K562 (cell line): ENCODE data around the gene SPPL3. TPM values are rescaled to one million over a fixed set of nuclear protein-coding genes. Genes with fewer than 3 reads are reported as not detected.

Experiments used
- ATAC-seq: fragments of 200-7000 bp; cut with Tn5 transposase; 3 replicates; pipeline ENCODE4 v1.9.1; 2020; ENCODE audit warnings: moderate library complexity
- BruUV-seq: library from RNA; stranded (reverse); fragments of 400-500 nt; replicated peaks from 2 replicates; lab custom pipeline; 2021; lab: Mats Ljungman, UMichigan
- CTCF ChIA-PET: fragments of 300-600 bp; formaldehyde crosslinking; extraction: SDS; loops from one replicate; lab custom pipeline; 2021; ENCODE audit warnings: low intra/inter-chr PET ratio; lab: Yijun Ruan, JAX
- POLR2A ChIA-PET: fragments of 300-600, 350-650 bp; sonication (Branson Sonifier 250); formaldehyde crosslinking; extraction: SDS; loops from one replicate; lab custom pipeline; 2021; ENCODE audit warnings: antibody characterized with exemption, inconsistent platforms; lab: Yijun Ruan, JAX
- DNase-seq, 4 experiments: peaks; one replicate each; pipeline versions ENCODE4 v3.0.0 to v3.0.0-alpha.2; 2011 to 2018; ENCODE audit warnings: low spot score in 3 of 4, mixed read lengths in 3 of 4; ENCODE audit errors: extremely low read depth in 1 of 4
- FAIRE-seq: peaks from 2 replicates; lab custom pipeline; 2011; peaks lifted over from hg19 to GRCh38; lab: Jason Lieb, UNC
- H2AFZ ChIP-seq: 2 replicates; pipeline ENCODE4 v1.6.0; 2011; ENCODE audit warnings: low read depth, low read length, control low read depth, inconsistent platforms
- H3K27ac ChIP-seq: fragments of 200-600 bp; 3 replicates; pipeline ENCODE4 v1.8.0; 2011; ENCODE audit warnings: low read depth, mild to moderate bottlenecking, control low read depth, inconsistent platforms, low read length, moderate library complexity, mixed read lengths; ENCODE audit errors: extremely low read depth
- H3K27me3 ChIP-seq, 2 experiments: fragments of 300-600 bp in 1 of 2; 2 replicates in 1 of 2; 3 replicates in 1 of 2; pipeline versions ENCODE4 v1.6.0 to v1.8.0; 2011; ENCODE audit warnings: inconsistent platforms in 2 of 2, low read length in 2 of 2, mild to moderate bottlenecking in 1 of 2, mixed read lengths in 1 of 2, moderate library complexity in 1 of 2; ENCODE audit not compliant: control insufficient read depth in 2 of 2, insufficient read depth in 2 of 2
- H3K36me3 ChIP-seq: fragments of 300-600 bp; 3 replicates; pipeline ENCODE4 v1.8.0; 2011; ENCODE audit warnings: mild to moderate bottlenecking, low read length, inconsistent platforms; ENCODE audit not compliant: control insufficient read depth, insufficient read depth
- H3K4me1 ChIP-seq, 2 experiments: fragments of 200-600 bp in 1 of 2; replicated peaks in 1 of 2; 2 replicates in 1 of 2; 3 replicates in 1 of 2; pipeline versions ENCODE4 v1.5.1 to v1.8.0; 2011; ENCODE audit warnings: inconsistent platforms in 2 of 2, low read length in 2 of 2, mild to moderate bottlenecking in 1 of 2, mixed read lengths in 1 of 2, moderate library complexity in 1 of 2; ENCODE audit not compliant: control insufficient read depth in 2 of 2, insufficient read depth in 2 of 2
- H3K4me2 ChIP-seq: 2 replicates; pipeline ENCODE4 v1.6.1; 2011; ENCODE audit warnings: low read length, control low read depth, inconsistent platforms, mixed read lengths; ENCODE audit not compliant: insufficient read depth
- H3K4me3 ChIP-seq: fragments of 200-600 bp; sonication (generic), shearing (Covaris generic); 2 replicates; pipeline ENCODE4 v1.5.1; 2016; ENCODE audit warnings: control low read depth, inconsistent platforms
- H3K79me2 ChIP-seq: fragments of 200-600 bp; 3 replicates; pipeline ENCODE4 v1.8.0; 2011; ENCODE audit warnings: low read length, inconsistent platforms; ENCODE audit not compliant: control insufficient read depth, insufficient read depth
- H3K9ac ChIP-seq, 2 experiments: 2 replicates each; pipeline versions ENCODE4 v1.6.0 to v1.6.1; 2011; ENCODE audit warnings: low read depth in 2 of 2, low read length in 2 of 2, control low read depth in 1 of 2, inconsistent platforms in 1 of 2, mild to moderate bottlenecking in 1 of 2, mixed read lengths in 1 of 2; ENCODE audit not compliant: insufficient read depth in 1 of 2
- H3K9me1 ChIP-seq: one replicate; pipeline ENCODE4 v1.6.0; 2011; ENCODE audit warnings: inconsistent platforms, mild to moderate bottlenecking, low read length, moderate library complexity; ENCODE audit not compliant: control insufficient read depth, insufficient read depth
- H3K9me3 ChIP-seq: replicated peaks from 2 replicates; pipeline ENCODE4 v1.5.1; 2011; ENCODE audit warnings: low read depth, low read length, inconsistent platforms; ENCODE audit not compliant: control insufficient read depth, insufficient read depth
- H4K20me1 ChIP-seq: replicated peaks from 2 replicates; pipeline ENCODE4 v1.6.1; 2011; ENCODE audit warnings: low read length, inconsistent platforms, mixed read lengths; ENCODE audit not compliant: control insufficient read depth, insufficient read depth
- BRF1 ChIP-seq: IDR thresholded peaks from 3 replicates; pipeline ENCODE4 v1.6.1; 2011; ENCODE audit warnings: borderline replicate concordance, mild to moderate bottlenecking; ENCODE audit not compliant: insufficient read length; ENCODE audit errors: extremely low read depth
- CHD2 ChIP-seq: IDR thresholded peaks from 2 replicates; pipeline ENCODE4 v1.6.1; 2011; ENCODE audit warnings: low read depth, low read length
- FUS ChIP-seq: fragments of 200-400 bp; formaldehyde crosslinking; optimal IDR thresholded peaks from 2 replicates; pipeline ENCODE3; 2017; ENCODE audit warnings: low read depth, low read length
- MCM3 ChIP-seq: fragments of 450-650 bp; IDR thresholded peaks from 2 replicates; pipeline ENCODE4 v1.6.1; 2016
- MTA3 ChIP-seq: fragments of 450-650 bp; formaldehyde crosslinking; IDR thresholded peaks from 2 replicates; pipeline ENCODE4 v1.6.1; 2017; ENCODE audit warnings: mild to moderate bottlenecking, borderline replicate concordance
- NFATC3 ChIP-seq: fragments of 450-650 bp; IDR thresholded peaks from 2 replicates; pipeline ENCODE4 v1.6.1; 2017; ENCODE audit warnings: mild to moderate bottlenecking
- POU5F1 ChIP-seq: fragments of 150-350 bp; IDR thresholded peaks from 2 replicates; pipeline ENCODE4 v1.6.1; 2014; ENCODE audit warnings: borderline replicate concordance, low read length, low read depth, mild to moderate bottlenecking; ENCODE audit not compliant: partially characterized antibody
- TAF7 ChIP-seq: fragments of 450-650 bp; IDR thresholded peaks from 2 replicates; pipeline ENCODE4 v1.6.1; 2016; ENCODE audit warnings: missing genetic modification characterization, missing compliant biosample characterization
- ZNF124 ChIP-seq: sonication (generic); formaldehyde crosslinking; IDR thresholded peaks from 2 replicates; pipeline ENCODE4 v1.8.1; 2022; ENCODE audit warnings: missing genetic modification reagents
- ZNF57 ChIP-seq: fragments of 450-650 bp; formaldehyde crosslinking; IDR thresholded peaks from 2 replicates; pipeline ENCODE4 v1.4.0; 2020; ENCODE audit warnings: mild to moderate bottlenecking, moderate library complexity
- WGBS: fragments of 100-300 bp; shearing (Covaris generic); methylation state at CpG from one replicate; pipeline ENCODE4 v1.1.6; 2016; ENCODE audit warnings: low coverage, mixed read lengths; ENCODE audit not compliant: insufficient coverage; ENCODE audit errors: missing lambda C conversion rate; 5-methylcytosine and 5-hydroxymethylcytosine counted together
- in situ Hi-C: fragments of 300-500 bp; cut with MboI; formaldehyde crosslinking; loops from 4 replicates; pipeline ENCODE4 v1.15.0; 2018; ENCODE audit warnings: inconsistent platforms, mixed read lengths
- intact Hi-C: fragments of 100-400 bp; cut with micrococcal nuclease; formaldehyde crosslinking; loops from 2 replicates; pipeline ENCODE4 v1.14.2; 2022
- polyA plus RNA-seq, 8 experiments: library from polyadenylated mRNA; depleted of rRNA in 4 of 8; stranded (reverse) in 5 of 8; unstranded in 3 of 8; fragments of >200 nt; fragmentation: Nextera tagmentation in 2 of 8; fragmentation: Illumina TruSeq in 1 of 8; extraction: Ambion mirVana in 2 of 8; extraction: Trizol in 1 of 8; gene quantifications; 2 replicates each; pipeline versions ENCODE4 v1.2.1 to v1.2.3, GENCODE V29; 2011 to 2014; ENCODE audit warnings: inconsistent platforms in 1 of 8, missing spikeins in 1 of 8
- total RNA-seq, 7 experiments: library from RNA; depleted of rRNA in 6 of 7; stranded (reverse); fragments of >200 nt in 6 of 7; fragmentation: Illumina TruSeq in 2 of 7; extraction: Trizol in 2 of 7; gene quantifications; 2 replicates each; pipeline versions ENCODE4 v1.2.1 to v1.2.3, GENCODE V29; 2011 to 2021; ENCODE audit warnings: low replicate concordance in 1 of 7
- TF ChIP-seq, protein P1 (sequence below): fragments of 450-650 bp; conservative IDR thresholded peaks from 2 replicates; pipeline ENCODE4 v1.6.1; 2016; ENCODE audit warnings: missing genetic modification characterization, low read depth, mild to moderate bottlenecking, missing compliant biosample characterization, moderate library complexity
- TF ChIP-seq, protein P2 (sequence below): IDR thresholded peaks from 2 replicates; pipeline ENCODE4 v1.6.1; 2012; ENCODE audit warnings: low read depth, low read length, improper control_type of control experiment, borderline replicate concordance
- TF ChIP-seq, protein P3 (sequence below): fragments of 200-400 bp; formaldehyde crosslinking; IDR thresholded peaks from 2 replicates; pipeline ENCODE4 v1.6.1; 2017; ENCODE audit warnings: mild to moderate bottlenecking, low read depth, low read length, moderate library complexity

SPPL3 gene
- total and polyA plus RNA-seq, 9 of the 15 experiments (the other 6 are each of a cell fraction or from before 2014, with no cell fraction given) = 2.9 to 32.1 (median 7.1) TPM

DNA sequence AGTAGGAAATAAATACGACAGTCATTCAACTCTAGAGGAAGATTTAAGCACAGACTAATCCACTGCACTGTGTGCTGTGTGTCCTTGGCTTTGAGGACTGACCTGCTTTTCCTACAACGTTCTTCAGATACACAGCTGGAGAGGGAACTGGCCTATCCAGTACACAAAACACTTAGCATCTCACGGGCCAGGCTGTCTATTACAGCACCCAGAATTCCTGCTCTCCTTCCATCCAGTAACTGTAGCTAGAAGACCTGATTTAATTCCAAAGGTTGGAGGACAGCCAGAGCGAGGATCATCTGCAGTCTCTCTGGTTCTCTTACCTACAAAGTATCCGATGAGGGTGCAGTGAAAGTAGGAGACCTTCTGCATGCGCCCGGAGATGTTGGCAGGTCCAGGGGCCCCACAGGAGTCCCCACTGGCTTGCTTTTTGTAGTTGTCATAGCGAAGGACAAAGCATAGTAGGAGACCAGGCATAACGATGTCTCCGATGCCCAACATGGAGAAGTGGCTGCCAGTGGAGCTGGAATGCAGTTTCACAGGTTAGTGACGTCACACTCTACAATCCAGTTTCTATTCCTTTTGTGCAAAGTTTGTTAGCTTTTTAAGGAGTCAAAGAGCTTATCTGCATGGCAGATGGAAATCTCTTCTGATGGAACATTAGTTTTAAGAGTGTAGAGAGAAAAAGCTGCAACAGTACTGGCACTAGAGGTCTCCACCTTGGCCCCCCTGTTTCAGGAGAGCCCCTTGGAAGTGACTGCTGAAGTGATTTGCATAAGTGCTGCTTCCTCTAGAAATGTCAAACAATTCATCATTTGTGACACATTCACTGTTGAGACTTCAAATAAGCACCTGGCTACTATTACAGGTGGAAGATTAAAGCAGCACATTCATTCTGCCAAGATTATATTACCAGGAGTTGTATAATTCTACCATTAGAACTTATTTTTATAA, 136.8 kb downstream of the SPPL3 start:
- Histone ChIP-seq H3K9ac (no peak overlapping the region), H3K36me3 (peaks cover 45% of the 10 kb centered on the region), H3K79me2 (no peaks in the 10 kb centered on the region), H3K27me3 (no peaks in the 10 kb centered on the region), H3K9me3 (no peaks in the 10 kb centered on the region), H3K9me1 (no peaks in the 10 kb centered on the region), H4K20me1 (no peaks in the 10 kb centered on the region), H3K4me1 (peaks cover 0 to 5% of the 10 kb centered on the region in 2 experiments; a peak in 2 of 5 replicates), H3K27ac (no peak overlapping the region), H3K4me2 (no peak overlapping the region), H2AFZ (no peak overlapping the region), H3K4me3 (no peak overlapping the region)
- DNase-seq = no peak
- FAIRE-seq = no peak
- 85% methylated on average over 11 of the region's 11 CpGs for WGBS
- intact Hi-C loops (no loop called here), in situ Hi-C loops (no loop called here)
- ChIA-PET POLR2A (interaction anchor here (0.6 kb wide), 1 partner anchor 215 kb away, joined by 4 read pairs; no protein-coding TSS in a partner anchor), CTCF (interaction anchor here (0.6 kb wide), 1 partner anchor 400 kb away, joined by 4 read pairs; no protein-coding TSS in a partner anchor)
- TF ChIP-seq ZNF57 (CRISPR knock-in tag) = no peak
- TF ChIP-seq BRF1 = no peak
- no peak for TF ChIP-seq MTA3
- TF ChIP-seq, protein P1, sequence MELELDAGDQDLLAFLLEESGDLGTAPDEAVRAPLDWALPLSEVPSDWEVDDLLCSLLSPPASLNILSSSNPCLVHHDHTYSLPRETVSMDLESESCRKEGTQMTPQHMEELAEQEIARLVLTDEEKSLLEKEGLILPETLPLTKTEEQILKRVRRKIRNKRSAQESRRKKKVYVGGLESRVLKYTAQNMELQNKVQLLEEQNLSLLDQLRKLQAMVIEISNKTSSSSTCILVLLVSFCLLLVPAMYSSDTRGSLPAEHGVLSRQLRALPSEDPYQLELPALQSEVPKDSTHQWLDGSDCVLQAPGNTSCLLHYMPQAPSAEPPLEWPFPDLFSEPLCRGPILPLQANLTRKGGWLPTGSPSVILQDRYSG (tag) = no peak
- TF ChIP-seq, protein P2, sequence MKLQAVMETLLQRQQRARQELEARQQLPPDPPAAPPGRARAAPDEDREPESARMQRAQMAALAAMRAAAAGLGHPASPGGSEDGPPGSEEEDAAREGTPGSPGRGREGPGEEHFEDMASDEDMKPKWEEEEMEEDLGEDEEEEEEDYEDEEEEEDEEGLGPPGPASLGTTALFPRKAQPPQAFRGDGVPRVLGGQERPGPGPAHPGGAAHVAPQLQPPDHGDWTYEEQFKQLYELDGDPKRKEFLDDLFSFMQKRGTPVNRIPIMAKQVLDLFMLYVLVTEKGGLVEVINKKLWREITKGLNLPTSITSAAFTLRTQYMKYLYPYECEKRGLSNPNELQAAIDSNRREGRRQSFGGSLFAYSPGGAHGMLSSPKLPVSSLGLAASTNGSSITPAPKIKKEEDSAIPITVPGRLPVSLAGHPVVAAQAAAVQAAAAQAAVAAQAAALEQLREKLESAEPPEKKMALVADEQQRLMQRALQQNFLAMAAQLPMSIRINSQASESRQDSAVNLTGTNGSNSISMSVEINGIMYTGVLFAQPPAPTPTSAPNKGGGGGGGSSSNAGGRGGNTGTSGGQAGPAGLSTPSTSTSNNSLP = no peak
- TF ChIP-seq NFATC3 = no peak
- no peak for TF ChIP-seq CHD2
- TF ChIP-seq TAF7 (tag) = no peak
- TF ChIP-seq FUS = no peak
- no peak for TF ChIP-seq POU5F1
- TF ChIP-seq, protein P3, sequence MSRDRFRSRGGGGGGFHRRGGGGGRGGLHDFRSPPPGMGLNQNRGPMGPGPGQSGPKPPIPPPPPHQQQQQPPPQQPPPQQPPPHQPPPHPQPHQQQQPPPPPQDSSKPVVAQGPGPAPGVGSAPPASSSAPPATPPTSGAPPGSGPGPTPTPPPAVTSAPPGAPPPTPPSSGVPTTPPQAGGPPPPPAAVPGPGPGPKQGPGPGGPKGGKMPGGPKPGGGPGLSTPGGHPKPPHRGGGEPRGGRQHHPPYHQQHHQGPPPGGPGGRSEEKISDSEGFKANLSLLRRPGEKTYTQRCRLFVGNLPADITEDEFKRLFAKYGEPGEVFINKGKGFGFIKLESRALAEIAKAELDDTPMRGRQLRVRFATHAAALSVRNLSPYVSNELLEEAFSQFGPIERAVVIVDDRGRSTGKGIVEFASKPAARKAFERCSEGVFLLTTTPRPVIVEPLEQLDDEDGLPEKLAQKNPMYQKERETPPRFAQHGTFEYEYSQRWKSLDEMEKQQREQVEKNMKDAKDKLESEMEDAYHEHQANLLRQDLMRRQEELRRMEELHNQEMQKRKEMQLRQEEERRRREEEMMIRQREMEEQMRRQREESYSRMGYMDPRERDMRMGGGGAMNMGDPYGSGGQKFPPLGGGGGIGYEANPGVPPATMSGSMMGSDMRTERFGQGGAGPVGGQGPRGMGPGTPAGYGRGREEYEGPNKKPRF = no peak
- TF ChIP-seq MCM3 = no peak
- no peak for TF ChIP-seq ZNF124 (CRISPR knock-in tag)
- ATAC-seq = no peak
- no TSS peak for BruUV-seq
